Measurements from ENCODE around the gene TSC22D4.
"Not testable (repeated sequence)": the region's sequence is repeated elsewhere in the genome, so short reads cannot be mapped to it uniquely, and the experiment has no call there.

DNA sequence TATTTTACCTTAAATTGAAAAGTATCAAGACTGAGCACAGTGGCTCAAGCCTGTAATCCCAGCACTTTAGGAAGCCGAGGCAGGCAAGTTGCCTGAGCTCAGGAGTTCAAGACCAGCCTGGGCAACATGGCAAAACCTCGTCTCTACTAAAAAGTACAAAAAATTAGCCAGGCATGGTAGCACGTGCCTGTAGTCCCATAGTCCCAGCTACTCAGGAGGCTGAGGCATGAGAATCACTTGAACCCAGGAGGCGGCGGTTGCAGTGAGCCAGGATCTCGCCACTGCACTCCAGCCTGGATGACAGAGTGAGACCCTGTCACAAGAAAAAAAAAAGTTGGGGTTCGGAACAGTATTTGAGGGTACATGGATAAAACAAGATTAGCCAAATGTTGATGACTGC lies 39.8 kb downstream of the TSC22D4 start:
- TF ChIP-seq, protein P1, sequence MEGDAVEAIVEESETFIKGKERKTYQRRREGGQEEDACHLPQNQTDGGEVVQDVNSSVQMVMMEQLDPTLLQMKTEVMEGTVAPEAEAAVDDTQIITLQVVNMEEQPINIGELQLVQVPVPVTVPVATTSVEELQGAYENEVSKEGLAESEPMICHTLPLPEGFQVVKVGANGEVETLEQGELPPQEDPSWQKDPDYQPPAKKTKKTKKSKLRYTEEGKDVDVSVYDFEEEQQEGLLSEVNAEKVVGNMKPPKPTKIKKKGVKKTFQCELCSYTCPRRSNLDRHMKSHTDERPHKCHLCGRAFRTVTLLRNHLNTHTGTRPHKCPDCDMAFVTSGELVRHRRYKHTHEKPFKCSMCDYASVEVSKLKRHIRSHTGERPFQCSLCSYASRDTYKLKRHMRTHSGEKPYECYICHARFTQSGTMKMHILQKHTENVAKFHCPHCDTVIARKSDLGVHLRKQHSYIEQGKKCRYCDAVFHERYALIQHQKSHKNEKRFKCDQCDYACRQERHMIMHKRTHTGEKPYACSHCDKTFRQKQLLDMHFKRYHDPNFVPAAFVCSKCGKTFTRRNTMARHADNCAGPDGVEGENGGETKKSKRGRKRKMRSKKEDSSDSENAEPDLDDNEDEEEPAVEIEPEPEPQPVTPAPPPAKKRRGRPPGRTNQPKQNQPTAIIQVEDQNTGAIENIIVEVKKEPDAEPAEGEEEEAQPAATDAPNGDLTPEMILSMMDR (IDR thresholded peaks at IDR 0.05), result not testable (repeated sequence)
- not testable (repeated sequence) for TF ChIP-seq POLR2A, POLR2AphosphoS5 (IDR thresholded peaks at IDR 0.05)
